Astrocyte (in vitro differentiated cells and primary cell): Measurements from ENCODE around the gene ZYG11B.
"Not testable (repeated sequence)": the region's sequence is repeated elsewhere in the genome, so short reads cannot be mapped to it uniquely, and the experiment has no call there.

Experiments
- EZH2 ChIP-seq: IDR thresholded peaks from 2 replicates; pipeline ENCODE4 v1.6.1; 2012; ENCODE audit warnings: mild to moderate bottlenecking, low read length, inconsistent platforms; ENCODE audit not compliant: insufficient read depth
- TF ChIP-seq, protein P1 (sequence below): IDR thresholded peaks from 2 replicates; pipeline ENCODE4 v1.5.1; 2011; ENCODE audit warnings: low read depth, mild to moderate bottlenecking, inconsistent platforms, low read length, moderate library complexity; ENCODE audit not compliant: insufficient read depth

- TF ChIP-seq, protein P1, sequence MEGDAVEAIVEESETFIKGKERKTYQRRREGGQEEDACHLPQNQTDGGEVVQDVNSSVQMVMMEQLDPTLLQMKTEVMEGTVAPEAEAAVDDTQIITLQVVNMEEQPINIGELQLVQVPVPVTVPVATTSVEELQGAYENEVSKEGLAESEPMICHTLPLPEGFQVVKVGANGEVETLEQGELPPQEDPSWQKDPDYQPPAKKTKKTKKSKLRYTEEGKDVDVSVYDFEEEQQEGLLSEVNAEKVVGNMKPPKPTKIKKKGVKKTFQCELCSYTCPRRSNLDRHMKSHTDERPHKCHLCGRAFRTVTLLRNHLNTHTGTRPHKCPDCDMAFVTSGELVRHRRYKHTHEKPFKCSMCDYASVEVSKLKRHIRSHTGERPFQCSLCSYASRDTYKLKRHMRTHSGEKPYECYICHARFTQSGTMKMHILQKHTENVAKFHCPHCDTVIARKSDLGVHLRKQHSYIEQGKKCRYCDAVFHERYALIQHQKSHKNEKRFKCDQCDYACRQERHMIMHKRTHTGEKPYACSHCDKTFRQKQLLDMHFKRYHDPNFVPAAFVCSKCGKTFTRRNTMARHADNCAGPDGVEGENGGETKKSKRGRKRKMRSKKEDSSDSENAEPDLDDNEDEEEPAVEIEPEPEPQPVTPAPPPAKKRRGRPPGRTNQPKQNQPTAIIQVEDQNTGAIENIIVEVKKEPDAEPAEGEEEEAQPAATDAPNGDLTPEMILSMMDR = not testable (repeated sequence)
- not testable (repeated sequence) for TF ChIP-seq EZH2
Observed at GRCh38 chr1:52790429-52790828, 64.2 kb downstream of the ZYG11B start.
